Aorta (tissue), 5 donors: ENCODE data around the gene DPY19L1. TPM values are rescaled to one million over a fixed set of nuclear protein-coding genes. Genes with fewer than 3 reads are reported as not detected.
"Not testable (repeated sequence)": the region's sequence is repeated elsewhere in the genome, so short reads cannot be mapped to it uniquely, and the experiment has no call there.

Experiments used
- ATAC-seq: fragments of 200-7000 bp; cut with Tn5 transposase; one replicate; pipeline ENCODE4 v1.9.1; 2022; ENCODE audit warnings: moderate library complexity; ENCODE audit not compliant: low FRiP score
- DNase-seq, 2 donors: peaks; one replicate each; pipeline ENCODE4 v3.0.0-alpha.2; 2020
- H3K27ac ChIP-seq, 2 donors: one replicate each; pipeline ENCODE4 v1.5.1; 2013; ENCODE audit warnings: low read length in 2 of 2, mild to moderate bottlenecking in 2 of 2, moderate library complexity in 2 of 2, control low read depth in 1 of 2, inconsistent platforms in 1 of 2, low read depth in 1 of 2
- H3K27me3 ChIP-seq, 2 donors: one replicate each; pipeline ENCODE4 v1.6.1; 2013; ENCODE audit warnings: control low read depth in 1 of 2, low read length in 1 of 2, mild to moderate bottlenecking in 1 of 2, moderate library complexity in 1 of 2; ENCODE audit not compliant: insufficient read depth in 2 of 2, control insufficient read depth in 1 of 2
- H3K36me3 ChIP-seq, 2 donors: one replicate each; pipeline ENCODE4 v1.6.1; 2013; ENCODE audit warnings: control low read depth in 1 of 2, low read length in 1 of 2, mild to moderate bottlenecking in 1 of 2; ENCODE audit not compliant: insufficient read depth in 2 of 2, control insufficient read depth in 1 of 2
- H3K4me1 ChIP-seq, 2 donors: one replicate each; pipeline ENCODE4 v1.6.1; 2013; ENCODE audit warnings: low read length in 2 of 2, control low read depth in 1 of 2, mild to moderate bottlenecking in 1 of 2, moderate library complexity in 1 of 2; ENCODE audit not compliant: insufficient read depth in 2 of 2, control insufficient read depth in 1 of 2
- H3K4me3 ChIP-seq, 2 donors: one replicate each; pipeline ENCODE4 v1.5.1; 2013; ENCODE audit warnings: low read length in 2 of 2, control low read depth in 1 of 2, mild to moderate bottlenecking in 1 of 2
- H3K9me3 ChIP-seq: one replicate; pipeline ENCODE4 v1.6.1; 2013; ENCODE audit warnings: mild to moderate bottlenecking, low read length; ENCODE audit not compliant: control insufficient read depth
- WGBS, 2 donors: extraction: QIAGEN DNeasy Blood & Tissue Kit; methylation state at CpG; one replicate each; pipeline ENCODE4 v1.1.7; 2013; 5-methylcytosine and 5-hydroxymethylcytosine counted together
- intact Hi-C, 2 donors: fragments of 100-400 bp; cut with DNase I; formaldehyde crosslinking; loops; one replicate each; pipeline versions ENCODE4 v1.14.2 to v1.15.0; 2022
- polyA plus RNA-seq, 2 donors: library from polyadenylated mRNA; stranded (reverse); fragments of 200-250 nt; gene quantifications; one replicate each; pipeline ENCODE4 v1.2.3, GENCODE V29; 2013
- total RNA-seq, 2 donors: library from RNA; stranded (reverse); fragmentation: NEBNext Ultra II Directional; extraction: Animal tissue kit (Norgen Biotek cat#: 25700); gene quantifications; one replicate each; pipeline ENCODE4 v1.2.1, GENCODE V29; 2021
- donor health status: healthy with polysubstance abuse.
- donor health status: Bipolar disorder and iron deficiency.
- donor health status: DM: no; HTN: no; CAD: no.
- donor health status: DM: no; HTN: no; CAD: no.
- donor health status: DM: yes; HTN: yes; CAD: no.

DPY19L1 gene
- total and polyA plus RNA-seq, 4 donors: 4.3 to 30.8 (median 19.5) TPM

DNA sequence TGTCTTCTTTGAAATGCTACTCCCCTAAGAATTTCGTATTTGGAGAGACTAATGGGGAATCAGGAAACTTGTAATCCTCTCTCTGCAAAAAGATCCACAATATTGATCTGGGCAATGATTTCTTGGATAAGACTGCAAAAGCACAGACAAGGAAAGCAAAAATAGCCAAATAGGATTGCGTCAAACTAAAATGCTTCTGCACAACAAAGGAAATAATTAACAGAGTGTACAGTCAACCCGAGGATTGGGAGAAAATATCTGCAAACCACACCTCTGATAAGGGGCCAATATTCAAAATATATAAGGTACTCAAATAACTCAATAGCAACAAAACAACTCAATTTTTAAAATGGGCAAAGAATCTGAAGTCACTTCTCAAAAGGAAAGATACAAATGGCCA lies 52.1 kb downstream of the DPY19L1 start:
- ATAC-seq, DNase-seq, H3K9me3 ChIP-seq, H3K4me1 ChIP-seq, H3K27me3 ChIP-seq, H3K4me3 ChIP-seq, intact Hi-C loops, H3K27ac ChIP-seq, H3K36me3 ChIP-seq: not testable (repeated sequence)
- WGBS, 2 donors: 89 to 91% methylated on average over 3 of the region's 3 CpGs

DNA sequence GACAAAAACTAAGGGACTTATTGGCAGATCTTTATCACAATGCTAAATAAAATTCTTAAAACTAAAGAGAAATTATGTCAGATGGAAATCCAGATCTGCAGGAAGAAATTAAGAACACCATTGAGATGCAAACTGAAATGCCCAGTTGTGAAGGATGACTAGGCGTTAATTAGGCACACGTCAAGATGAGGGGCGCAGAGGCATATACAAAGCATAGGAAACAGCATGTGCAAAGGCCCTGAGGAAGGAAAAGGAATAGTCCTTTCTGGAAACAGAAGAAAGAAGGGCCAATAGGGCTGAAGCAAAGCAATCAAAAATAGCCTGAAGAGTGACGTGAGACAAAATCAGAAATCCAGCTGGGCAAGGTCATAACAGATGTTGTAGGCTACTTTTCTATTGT lies 53.1 kb downstream of the DPY19L1 start:
- H3K27me3 ChIP-seq, H3K36me3 ChIP-seq, DNase-seq, H3K9me3 ChIP-seq, intact Hi-C loops, H3K4me3 ChIP-seq, H3K27ac ChIP-seq, H3K4me1 ChIP-seq, ATAC-seq: not testable (repeated sequence)
- WGBS, 2 donors: 95 to 99% methylated on average over 4 of the region's 4 CpGs

DNA sequence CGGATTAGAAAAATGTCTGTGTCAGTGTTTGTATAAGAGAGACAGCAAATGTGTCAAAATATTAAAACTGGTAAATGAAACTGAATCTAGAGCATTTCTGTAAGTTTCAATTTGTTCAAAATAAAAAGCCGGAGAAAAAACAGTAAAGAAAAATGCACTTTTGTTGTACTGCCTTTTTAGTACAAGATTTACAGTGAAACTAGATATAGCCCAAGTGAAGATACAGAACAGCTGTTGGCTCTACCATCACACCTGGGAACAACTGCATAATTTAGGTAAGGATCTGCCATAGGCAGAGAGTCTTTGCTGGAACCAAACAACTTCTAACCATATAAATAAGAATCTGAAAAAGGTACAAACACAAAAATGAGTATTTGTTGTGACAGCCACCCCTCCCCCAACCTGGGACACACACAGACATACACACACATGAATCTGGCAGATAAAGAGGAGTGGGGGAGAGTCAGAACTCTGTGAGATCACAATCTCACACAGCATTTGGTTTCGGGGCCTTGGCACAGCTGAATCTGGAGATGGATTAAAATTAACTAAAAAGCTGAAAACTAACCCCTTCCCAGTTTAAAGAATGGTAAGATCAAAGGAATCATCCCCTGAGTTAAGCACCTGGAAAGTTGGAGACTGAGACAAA lies 54.8 kb downstream of the DPY19L1 start:
- no peak overlapping the region for H3K27ac ChIP-seq
- H3K9me3 ChIP-seq: peaks cover 1% of the 10 kb centered on the region
- no peaks in the 10 kb centered on the region for H3K4me1 ChIP-seq
- no peaks in the 10 kb centered on the region for H3K27me3 ChIP-seq
- 79% methylated on average over 3 of the region's 3 CpGs for WGBS, 2 donors
- ATAC-seq (no peak), DNase-seq (no peak)
- intact Hi-C loops: no loop called here
- H3K4me3 ChIP-seq: no peak overlapping the region
- H3K36me3 ChIP-seq: no peaks in the 10 kb centered on the region

DNA sequence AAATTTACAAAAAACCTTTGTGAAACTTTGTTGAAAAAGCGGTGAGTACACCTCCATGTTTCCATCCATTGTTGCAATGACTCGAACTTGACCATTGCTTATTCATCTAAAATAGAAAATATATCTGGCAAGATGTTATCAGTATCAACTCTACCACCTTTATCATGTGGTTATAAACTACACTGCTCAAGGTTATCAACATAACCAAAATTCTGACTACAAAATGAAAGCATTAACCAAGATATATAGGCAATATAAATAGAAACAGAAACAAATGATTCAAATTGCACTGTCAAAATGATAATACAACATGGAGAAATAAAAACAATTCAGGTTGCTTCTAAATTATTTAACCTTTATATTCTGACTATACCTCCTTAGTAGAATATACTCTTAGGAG lies 58.2 kb downstream of the DPY19L1 start:
- H3K4me1 ChIP-seq, H3K27ac ChIP-seq, H3K9me3 ChIP-seq, ATAC-seq, H3K36me3 ChIP-seq, H3K27me3 ChIP-seq, DNase-seq, H3K4me3 ChIP-seq, intact Hi-C loops: not testable (repeated sequence)
- 78 to 81% methylated on average over 2 of the region's 2 CpGs for WGBS, 2 donors

DNA sequence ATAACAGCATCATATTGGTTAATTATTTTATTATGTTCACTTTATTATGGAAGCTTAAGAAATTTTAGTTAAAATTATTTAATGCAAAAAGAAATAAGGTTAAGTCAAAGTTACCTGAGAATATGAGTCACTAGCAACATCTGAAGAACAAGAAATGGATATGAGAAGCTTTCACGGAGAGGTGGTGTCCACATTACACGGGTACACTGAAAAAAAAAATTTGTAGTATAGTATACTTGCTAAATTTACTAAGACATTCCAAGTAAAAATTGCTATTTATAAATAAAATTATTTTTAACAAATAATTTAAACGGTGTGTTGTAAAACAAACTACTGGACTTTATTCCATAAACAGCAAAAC lies 63.9 kb downstream of the DPY19L1 start:
- Histone ChIP-seq H3K27me3 (no peaks in the 10 kb centered on the region), H3K9me3 (no peaks in the 10 kb centered on the region), H3K36me3 (no peaks in the 10 kb centered on the region), H3K27ac (no peak overlapping the region), H3K4me3 (no peak overlapping the region), H3K4me1 (no peaks in the 10 kb centered on the region)
- intact Hi-C loops: no loop called here
- no peak for ATAC-seq
- WGBS, 2 donors: 97 to 98% methylated on average over 3 of the region's 3 CpGs
- no peak for DNase-seq

DNA sequence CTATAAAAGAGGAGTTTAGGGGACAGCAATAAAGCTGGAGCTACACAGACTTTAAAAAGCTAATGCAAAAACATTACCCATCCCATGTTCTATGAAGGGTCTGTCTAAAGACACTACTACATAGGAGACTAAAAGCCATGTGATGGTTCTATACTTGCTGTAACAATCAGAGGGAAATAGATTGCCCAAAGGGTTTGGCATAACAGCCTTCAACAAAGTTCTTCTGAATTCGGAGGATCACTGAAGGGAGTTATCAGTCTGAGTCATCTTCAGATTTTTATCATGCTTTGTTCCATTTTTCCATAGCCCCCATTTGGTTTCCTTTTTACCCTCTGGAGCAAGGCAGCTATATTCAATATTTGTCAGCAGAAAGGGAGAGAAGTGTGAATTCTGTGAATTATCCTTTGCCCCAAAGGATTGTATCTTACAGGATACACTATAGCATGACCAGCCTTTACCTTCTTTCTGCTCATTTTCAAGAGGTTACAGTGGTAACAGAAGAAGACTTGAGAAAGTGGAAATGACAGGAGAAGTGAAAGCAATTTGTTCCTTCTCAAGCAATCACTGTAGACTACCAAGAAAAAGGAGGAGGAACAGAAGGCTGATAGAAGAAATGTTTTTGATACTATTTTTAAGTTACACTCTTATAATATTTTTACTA lies 64.4 kb downstream of the DPY19L1 start:
- WGBS, 2 donors: 91 to 95% methylated on average over 1 of the region's 1 CpG
- H3K4me1 ChIP-seq, H3K27me3 ChIP-seq, H3K9me3 ChIP-seq, DNase-seq, ATAC-seq, H3K27ac ChIP-seq, H3K4me3 ChIP-seq, intact Hi-C loops, H3K36me3 ChIP-seq: not testable (repeated sequence)

DNA sequence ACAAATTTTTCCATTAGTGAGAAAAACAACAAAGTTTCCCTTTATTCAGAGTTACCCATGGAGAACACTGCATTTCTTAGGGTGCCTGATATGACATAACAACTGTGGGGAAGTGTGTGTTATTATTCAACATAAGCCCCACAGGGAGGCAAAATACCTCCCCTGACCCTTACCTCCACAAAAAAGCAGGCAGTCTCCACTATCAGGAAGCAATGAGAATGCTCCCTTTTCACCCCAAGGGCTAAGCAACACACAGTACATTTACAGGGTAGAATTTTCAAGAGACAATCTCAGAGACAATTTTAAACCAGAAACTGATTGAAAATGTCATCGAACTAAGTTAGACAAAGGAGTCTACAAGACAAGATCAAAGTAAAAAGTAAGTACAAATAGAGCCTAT lies 69.5 kb downstream of the DPY19L1 start:
- H3K9me3 ChIP-seq, H3K27me3 ChIP-seq, ATAC-seq, H3K4me3 ChIP-seq, DNase-seq, H3K36me3 ChIP-seq, H3K27ac ChIP-seq, H3K4me1 ChIP-seq, intact Hi-C loops: not testable (repeated sequence)
- no CpG with 5 or more reads among the region's 1 CpG for WGBS, 2 donors

DNA sequence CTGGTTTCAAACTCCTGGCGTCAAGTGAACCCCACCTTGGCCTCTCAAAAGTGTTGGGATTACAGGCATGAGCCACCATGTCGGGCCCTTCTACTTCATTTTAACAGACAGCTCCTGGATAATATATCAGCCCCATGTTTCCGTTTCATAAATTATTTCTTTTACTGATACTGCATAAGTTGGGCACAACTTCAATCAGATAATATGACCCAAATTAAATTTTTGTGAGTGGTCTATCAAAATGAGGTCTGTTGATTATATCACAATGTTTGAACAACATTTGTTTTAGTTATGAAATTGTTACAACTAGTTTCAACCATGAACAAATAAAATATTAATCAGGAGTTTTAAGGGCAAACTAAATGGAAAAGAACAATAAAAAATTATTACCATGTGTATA lies 70.8 kb downstream of the DPY19L1 start:
- H3K4me1 ChIP-seq, H3K4me3 ChIP-seq, intact Hi-C loops, ATAC-seq, H3K27ac ChIP-seq, H3K27me3 ChIP-seq, H3K9me3 ChIP-seq, H3K36me3 ChIP-seq, DNase-seq: not testable (repeated sequence)
- 87 to 89% methylated on average over 3 of the region's 3 CpGs for WGBS, 2 donors

DNA sequence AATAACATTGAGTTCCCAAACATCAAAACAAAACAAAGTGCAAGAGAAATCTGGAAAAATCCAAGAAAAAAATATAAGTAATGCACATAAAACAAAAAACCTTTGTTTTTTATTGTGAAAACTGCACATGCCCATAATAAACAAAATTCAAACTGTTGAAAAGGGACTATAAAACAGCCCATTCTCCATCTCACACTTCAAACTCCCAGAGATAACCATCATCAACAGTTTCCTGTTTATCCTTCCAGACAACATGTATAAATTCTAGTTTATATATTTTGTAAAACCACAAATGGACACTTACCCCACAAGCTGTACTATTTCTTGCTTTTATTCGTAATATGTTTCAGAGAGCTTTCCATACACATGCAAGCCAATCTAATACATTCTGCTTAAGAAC lies 79.3 kb downstream of the DPY19L1 start:
- DNase-seq: no peak
- no peak for ATAC-seq
- Histone ChIP-seq H3K27ac (no peak overlapping the region), H3K36me3 (no peaks in the 10 kb centered on the region), H3K9me3 (peaks cover 1% of the 10 kb centered on the region), H3K4me3 (no peak overlapping the region), H3K4me1 (no peaks in the 10 kb centered on the region), H3K27me3 (no peaks in the 10 kb centered on the region)
- 98 to 99% methylated on average over 1 of the region's 1 CpG for WGBS, 2 donors
- intact Hi-C loops: no loop called here
